HG03520 (cell line): ENCODE data around the gene UMODL1.

Experiments
- ATAC-seq: cut with Tn5 transposase; IDR thresholded peaks from one replicate; pipeline ENCODE4 v1.9.1; 2021; ENCODE audit warnings: mild to moderate bottlenecking, moderate library complexity; ENCODE audit not compliant: unreplicated experiment

The UMODL1 gene

GRCh38 chr21:42182713-42183371 lies 111.7 kb downstream of the UMODL1 start:
- ATAC-seq, result no peak

GRCh38 chr21:42183374-42184266 lies 112.5 kb downstream of the UMODL1 start:
- no peak for ATAC-seq

GRCh38 chr21:42186591-42186990 lies 115.5 kb downstream of the UMODL1 start:
- ATAC-seq, result no peak

- peak; percentile 87 for ATAC-seq
Observed at GRCh38 chr21:42187976-42188653, 117.0 kb downstream of the UMODL1 start.

- ATAC-seq, result no peak
Observed at GRCh38 chr21:42188663-42189062, 117.5 kb downstream of the UMODL1 start.

- no peak for ATAC-seq
Observed at GRCh38 chr21:42189431-42189830, 118.3 kb downstream of the UMODL1 start.

- ATAC-seq, result no peak
Observed at GRCh38 chr21:42189860-42190485, 118.9 kb downstream of the UMODL1 start.

GRCh38 chr21:42190486-42190863 lies 119.4 kb downstream of the UMODL1 start:
- ATAC-seq, result no peak

- no peak for ATAC-seq
Observed at GRCh38 chr21:42191064-42191463, 119.9 kb downstream of the UMODL1 start.

GRCh38 chr21:42191696-42192595 lies 120.8 kb downstream of the UMODL1 start:
- ATAC-seq, result no peak
